GM12878 (cell line): ENCODE data around the gene FTSJ1. TPM values are rescaled to one million over a fixed set of nuclear protein-coding genes. Genes with fewer than 3 reads are reported as not detected.

Source experiments
- CHD2 ChIP-seq: IDR thresholded peaks from 2 replicates; pipeline ENCODE4 v1.6.1; 2011; ENCODE audit warnings: low read depth, low read length, improper control_type of control experiment, borderline replicate concordance
- ETV6 ChIP-seq, 2 experiments: fragments of 450-650 bp in 1 of 2; IDR thresholded peaks in 1 of 2; conservative IDR thresholded peaks in 1 of 2; 2 replicates each; pipeline ENCODE4 v1.6.1; 2014; ENCODE audit warnings: antibody characterized with exemption in 1 of 2, borderline replicate concordance in 1 of 2, low read depth in 1 of 2, mild to moderate bottlenecking in 1 of 2, moderate library complexity in 1 of 2
- FOS ChIP-seq: IDR thresholded peaks from 3 replicates; pipeline ENCODE4 v1.6.1; 2011; ENCODE audit warnings: borderline replicate concordance; ENCODE audit not compliant: insufficient read length; ENCODE audit errors: extremely low read depth
- KDM1A ChIP-seq: fragments of 200-600 bp; sonication (generic); IDR thresholded peaks from 2 replicates; pipeline ENCODE4 v1.6.1; 2016; ENCODE audit warnings: borderline replicate concordance
- MEF2A ChIP-seq: IDR thresholded peaks from 2 replicates; pipeline ENCODE4 v1.6.1; 2011; ENCODE audit warnings: low read depth, mild to moderate bottlenecking, low read length, moderate library complexity; ENCODE audit not compliant: insufficient read depth
- MEF2B ChIP-seq: fragments of 450-650 bp; IDR thresholded peaks from 2 replicates; pipeline ENCODE4 v1.6.1; 2018; ENCODE audit warnings: mild to moderate bottlenecking, moderate library complexity; ENCODE audit not compliant: partially characterized antibody, poor library complexity, severe bottlenecking
- NFYA ChIP-seq: IDR thresholded peaks from 2 replicates; pipeline ENCODE4 v1.6.1; 2011; ENCODE audit warnings: low read depth, mild to moderate bottlenecking, low read length, improper control_type of control experiment, borderline replicate concordance
- PAX5 ChIP-seq: IDR thresholded peaks from 2 replicates; pipeline ENCODE4 v1.6.1; 2011; ENCODE audit warnings: low read depth, low read length, borderline replicate concordance
- PRDM15 ChIP-seq: fragments of 450-650 bp; formaldehyde crosslinking; IDR thresholded peaks from 2 replicates; pipeline ENCODE4 v1.4.0; 2020; ENCODE audit warnings: mild to moderate bottlenecking, moderate library complexity
- RAD21 ChIP-seq: IDR thresholded peaks from 2 replicates; pipeline ENCODE4 v1.6.1; 2011; ENCODE audit warnings: mild to moderate bottlenecking, low read depth, low read length, moderate library complexity; ENCODE audit not compliant: insufficient read depth
- SIN3A ChIP-seq: IDR thresholded peaks from 2 replicates; pipeline ENCODE4 v1.6.1; 2012; ENCODE audit warnings: low read depth, low read length, improper control_type of control experiment
- TCF12 ChIP-seq: IDR thresholded peaks from 2 replicates; pipeline ENCODE4 v1.6.1; 2011; ENCODE audit warnings: low read depth, mild to moderate bottlenecking, low read length
- polyA plus RNA-seq, 11 experiments: library from polyadenylated mRNA; depleted of rRNA in 4 of 11; unstranded in 6 of 11; stranded (reverse) in 5 of 11; fragments of >200 nt; fragmentation: Nextera tagmentation in 4 of 11; fragmentation: Illumina TruSeq in 1 of 11; extraction: Ambion mirVana in 4 of 11; extraction: Trizol in 1 of 11; gene quantifications; 1 replicate in 1 of 11; 2 replicates in 10 of 11; pipeline versions ENCODE4 v1.2.1 to v1.2.3, GENCODE V29; 2011 to 2016; ENCODE audit warnings: inconsistent platforms in 2 of 11, missing spikeins in 2 of 11, low read depth in 1 of 11
- total RNA-seq, 4 experiments: library from RNA; depleted of rRNA in 3 of 4; stranded (reverse); fragments of >200 nt in 3 of 4; fragmentation: Illumina TruSeq in 1 of 4; extraction: Trizol in 1 of 4; gene quantifications; 2 replicates each; pipeline versions ENCODE4 v1.2.1 to v1.2.3, GENCODE V29; 2013 to 2021
- TF ChIP-seq, protein P1 (sequence below): IDR thresholded peaks from 2 replicates; pipeline ENCODE4 v1.6.1; 2012; ENCODE audit warnings: low read depth, low read length, improper control_type of control experiment
- TF ChIP-seq, protein P2 (sequence below): IDR thresholded peaks from 2 replicates; pipeline ENCODE4 v1.6.1; 2012; ENCODE audit warnings: low read length, inconsistent platforms

The FTSJ1 gene
- total and polyA plus RNA-seq, 10 of the 15 experiments (the other 5 are each of a cell fraction or from before 2014, with no cell fraction given) = 8.8 to 87.8 (median 57.9) TPM

GRCh38 chrX:48489296-48489695, 13.3 kb downstream of the FTSJ1 start (continued):
- TF ChIP-seq PRDM15 (CRISPR knock-in tag) (no peak), CHD2 (no peak), MEF2B (no peak), SIN3A (no peak), TCF12 (no peak), KDM1A (no peak), RAD21 (no peak), MEF2A (no peak), NFYA (no peak), FOS (no peak), ETV6 (conservative IDR thresholded peaks at IDR 0.05 in 1 of 2, IDR thresholded peaks at IDR 0.05 in 1 of 2; ENCODE audit: borderline replicate concordance in 1 of 2, low read depth in 1 of 2) (no peak), PAX5 (no peak)
- TF ChIP-seq, protein P1, sequence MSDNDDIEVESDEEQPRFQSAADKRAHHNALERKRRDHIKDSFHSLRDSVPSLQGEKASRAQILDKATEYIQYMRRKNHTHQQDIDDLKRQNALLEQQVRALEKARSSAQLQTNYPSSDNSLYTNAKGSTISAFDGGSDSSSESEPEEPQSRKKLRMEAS = no peak
- TF ChIP-seq, protein P2, sequence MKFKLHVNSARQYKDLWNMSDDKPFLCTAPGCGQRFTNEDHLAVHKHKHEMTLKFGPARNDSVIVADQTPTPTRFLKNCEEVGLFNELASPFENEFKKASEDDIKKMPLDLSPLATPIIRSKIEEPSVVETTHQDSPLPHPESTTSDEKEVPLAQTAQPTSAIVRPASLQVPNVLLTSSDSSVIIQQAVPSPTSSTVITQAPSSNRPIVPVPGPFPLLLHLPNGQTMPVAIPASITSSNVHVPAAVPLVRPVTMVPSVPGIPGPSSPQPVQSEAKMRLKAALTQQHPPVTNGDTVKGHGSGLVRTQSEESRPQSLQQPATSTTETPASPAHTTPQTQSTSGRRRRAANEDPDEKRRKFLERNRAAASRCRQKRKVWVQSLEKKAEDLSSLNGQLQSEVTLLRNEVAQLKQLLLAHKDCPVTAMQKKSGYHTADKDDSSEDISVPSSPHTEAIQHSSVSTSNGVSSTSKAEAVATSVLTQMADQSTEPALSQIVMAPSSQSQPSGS = no peak
